A549 (cell line): ENCODE measurements around the gene RASL10B. TPM values are rescaled to one million over a fixed set of nuclear protein-coding genes. Genes with fewer than 3 reads are reported as not detected.

ENCODE experiments used
- ATAC-seq, 2 experiments: fragments of 200-7000 bp in 1 of 2; fragments of >200 bp in 1 of 2; cut with Nextera tagmentation in 1 of 2; cut with Tn5 transposase in 1 of 2; 3 replicates each; pipeline versions ENCODE4 v1.8.0 to v1.9.1; 2018 to 2020; ENCODE audit warnings: mild to moderate bottlenecking in 1 of 2, moderate library complexity in 1 of 2
- CTCF ChIA-PET: fragments of 300-600 bp; sonication (Branson Sonifier 250); formaldehyde crosslinking; extraction: SDS; loops from one replicate; lab custom pipeline; 2021; ENCODE audit warnings: antibody characterized with exemption, inconsistent platforms; lab: Yijun Ruan, JAX
- POLR2A ChIA-PET: fragments of 350-600 bp; formaldehyde crosslinking; extraction: SDS; loops from one replicate; lab custom pipeline; 2021; ENCODE audit warnings: antibody characterized with exemption, inconsistent platforms; lab: Yijun Ruan, JAX
- DNase-seq, 2 experiments: peaks; one replicate each; pipeline versions ENCODE4 v3.0.0 to v3.0.0-alpha.2; 2011 to 2016; ENCODE audit warnings: low read depth in 1 of 2, low spot score in 1 of 2
- FAIRE-seq: peaks from 2 replicates; lab custom pipeline; 2011; peaks lifted over from hg19 to GRCh38; lab: Jason Lieb, UNC
- H3K27ac ChIP-seq, 2 experiments: fragments of >200 bp; sonication (Bioruptor Twin); formaldehyde crosslinking; 3 replicates each; pipeline ENCODE4 v1.5.1; 2016 to 2017
- H3K4me1 ChIP-seq: fragments of >200 bp; sonication (Bioruptor Twin); formaldehyde crosslinking; 3 replicates; pipeline ENCODE4 v1.6.1; 2016
- H3K4me2 ChIP-seq: fragments of >200 bp; sonication (Bioruptor Twin); formaldehyde crosslinking; 3 replicates; pipeline ENCODE4 v1.6.1; 2016
- H3K4me3 ChIP-seq: fragments of >200 bp; sonication (Bioruptor Twin); formaldehyde crosslinking; 3 replicates; pipeline ENCODE4 v1.5.1; 2016
- H3K9me3 ChIP-seq: fragments of >200 bp; sonication (Bioruptor Twin); formaldehyde crosslinking; 3 replicates; pipeline ENCODE4 v1.6.1; 2016
- BHLHE40 ChIP-seq: IDR thresholded peaks from 2 replicates; pipeline ENCODE4 v1.6.1; 2012; ENCODE audit warnings: low read depth, low read length, inconsistent platforms
- E2F6 ChIP-seq: IDR thresholded peaks from 2 replicates; pipeline ENCODE4 v1.6.1; 2012; ENCODE audit warnings: low read depth, borderline replicate concordance
- EHF ChIP-seq: fragments of 250-450 bp; sonication (Bioruptor Pico); IDR thresholded peaks from 2 replicates; pipeline ENCODE4 v1.5.0; 2020; ENCODE audit warnings: mild to moderate bottlenecking
- EHMT2 ChIP-seq: fragments of 200-600 bp; sonication (generic); IDR thresholded peaks from 2 replicates; pipeline ENCODE4 v1.6.1; 2016; ENCODE audit warnings: antibody characterized with exemption, low read depth, mild to moderate bottlenecking, moderate library complexity
- EP300 ChIP-seq, 2 experiments: fragments of >200 bp; sonication (Bioruptor Twin); formaldehyde crosslinking; IDR thresholded peaks; 2 replicates in 1 of 2; 3 replicates in 1 of 2; pipeline ENCODE4 v1.6.1; 2016 to 2017
- FOSL2 ChIP-seq, 2 experiments: fragments of 450-650 bp in 1 of 2; fragments of >200 bp in 1 of 2; sonication (Bioruptor Twin) in 1 of 2; formaldehyde crosslinking; IDR thresholded peaks; 2 replicates each; pipeline versions ENCODE4 v1.5.0 to v1.6.1; 2016 to 2020; ENCODE audit warnings: mild to moderate bottlenecking in 1 of 2, moderate library complexity in 1 of 2
- HES2 ChIP-seq: fragments of >200 bp; sonication (Bioruptor Twin); formaldehyde crosslinking; IDR thresholded peaks from 2 replicates; pipeline ENCODE4 v1.6.1; 2016
- HEYL ChIP-seq: fragments of 250-450 bp; sonication (Bioruptor Pico); IDR thresholded peaks from 2 replicates; pipeline ENCODE4 v1.8.0; 2021; ENCODE audit warnings: mild to moderate bottlenecking, moderate library complexity
- HOXB13 ChIP-seq: fragments of 250-450 bp; sonication (Bioruptor Pico); IDR thresholded peaks from 2 replicates; pipeline ENCODE4 v1.5.0; 2020; ENCODE audit warnings: low read depth, mild to moderate bottlenecking, moderate library complexity
- HOXB5 ChIP-seq: fragments of 250-450 bp; sonication (Bioruptor Pico); IDR thresholded peaks from 2 replicates; pipeline ENCODE4 v1.5.0; 2020; ENCODE audit warnings: mild to moderate bottlenecking, moderate library complexity
- JUNB ChIP-seq: fragments of >200 bp; sonication (Bioruptor Twin); formaldehyde crosslinking; IDR thresholded peaks from 2 replicates; pipeline ENCODE4 v1.6.1; 2016
- KDM1A ChIP-seq: fragments of 200-600 bp; sonication (generic); IDR thresholded peaks from 2 replicates; pipeline ENCODE4 v1.6.1; 2016; ENCODE audit warnings: low read depth, mild to moderate bottlenecking
- MAFK ChIP-seq: fragments of 450-650 bp; IDR thresholded peaks from 2 replicates; pipeline ENCODE4 v1.6.1; 2014; ENCODE audit not compliant: partially characterized antibody
- NR3C1 ChIP-seq: fragments of >200 bp; sonication (Bioruptor Twin); formaldehyde crosslinking; IDR thresholded peaks from 3 replicates; pipeline ENCODE4 v1.6.1; 2017
- POLR2AphosphoS2 ChIP-seq: conservative IDR thresholded peaks from 2 replicates; pipeline ENCODE4 v1.6.1; 2012; ENCODE audit warnings: low read length, improper control_type of control experiment, inconsistent platforms
- RNF2 ChIP-seq: fragments of 200-600 bp; sonication (generic); IDR thresholded peaks from 2 replicates; pipeline ENCODE4 v1.6.1; 2016; ENCODE audit warnings: low read depth, mild to moderate bottlenecking, antibody characterized with exemption, moderate library complexity, borderline replicate concordance
- TFCP2L1 ChIP-seq: fragments of 250-450 bp; sonication (Bioruptor Pico); IDR thresholded peaks from 2 replicates; pipeline ENCODE4 v1.5.0; 2021; ENCODE audit warnings: mild to moderate bottlenecking
- ZSCAN20 ChIP-seq: fragments of 250-450 bp; sonication (Bioruptor Pico); IDR thresholded peaks from 2 replicates; pipeline ENCODE4 v1.8.0; 2022; ENCODE audit warnings: mild to moderate bottlenecking, moderate library complexity
- WGBS: methylation state at CpG from one replicate; pipeline ENCODE4 v1.1.6; 2017; ENCODE audit errors: missing lambda C conversion rate; 5-methylcytosine and 5-hydroxymethylcytosine counted together
- polyA plus RNA-seq, 4 experiments: library from polyadenylated mRNA; depleted of rRNA in 3 of 4; stranded (reverse); fragments of >200 nt; fragmentation: RNase III in 1 of 4; extraction: RNeasy Plus Mini Kit Qiagen cat#74134 plus additional on column Dnase treatment in 1 of 4; gene quantifications; 2 replicates in 3 of 4; 3 replicates in 1 of 4; pipeline ENCODE4 v1.2.3, GENCODE V29; 2011 to 2017
- TF ChIP-seq, protein P1 (sequence below): fragments of >200 bp; sonication (Bioruptor Twin); formaldehyde crosslinking; IDR thresholded peaks from 3 replicates; pipeline ENCODE4 v1.6.1; 2016
- TF ChIP-seq, protein P2 (sequence below): fragments of 150-350 bp; IDR thresholded peaks from 2 replicates; pipeline ENCODE4 v1.6.1; 2014; ENCODE audit warnings: low read depth, mild to moderate bottlenecking, low read length
- TF ChIP-seq, protein P3 (sequence below): IDR thresholded peaks from 2 replicates; pipeline ENCODE4 v1.6.1; 2012

Gene RASL10B
- polyA plus RNA-seq, 2 of the 4 experiments (the other 2 are of a cell fraction): 0.05 to 0.26 TPM

- WGBS: 39% methylated on average over 64 of the region's 73 CpGs
- CTCF ChIA-PET: interaction anchor here (4.1 to 34.8 kb wide), 4 partner anchors 4 to 129 kb away, joined by 29 to 1116 read pairs (median 377); partner anchors contain the start of genes C17orf50, GAS2L2 and RASL10B
- POLR2A ChIA-PET: no interaction called here
Observed at GRCh38 chr17:35740997-35741931, 9.8 kb downstream of the RASL10B start.

GRCh38 chr17:35742496-35742895 lies 11.1 kb downstream of the RASL10B start:
- FAIRE-seq (no peak), ATAC-seq (no peak), DNase-seq (no peak)
- ChIA-PET POLR2A (no interaction called here), CTCF (interaction anchor here (0.6 to 34.8 kb wide), 5 partner anchors 3 to 130 kb away, joined by 3 to 1116 read pairs (median 377); partner anchors contain the start of genes C17orf50, GAS2L2 and RASL10B)
- Histone ChIP-seq H3K9me3 (no peaks in the 10 kb centered on the region), H3K4me2 (no peak overlapping the region), H3K27ac (no peak overlapping the region), H3K4me3 (no peak overlapping the region), H3K4me1 (peaks cover 6% of the 10 kb centered on the region; the same call in 1 of the 3 replicates)
- no peak for TF ChIP-seq NR3C1
- no peak for TF ChIP-seq BHLHE40
- TF ChIP-seq KDM1A: no peak
- TF ChIP-seq EHF (CRISPR knock-in tag): no peak
- TF ChIP-seq HOXB13: no peak
- TF ChIP-seq JUNB: no peak
- no peak for TF ChIP-seq HES2
- no peak for TF ChIP-seq FOSL2 (IDR thresholded peaks at IDR 0.05)
- no peak for TF ChIP-seq FOSL2 (CRISPR knock-in tag; IDR thresholded peaks at IDR 0.05)
- TF ChIP-seq, protein P1, sequence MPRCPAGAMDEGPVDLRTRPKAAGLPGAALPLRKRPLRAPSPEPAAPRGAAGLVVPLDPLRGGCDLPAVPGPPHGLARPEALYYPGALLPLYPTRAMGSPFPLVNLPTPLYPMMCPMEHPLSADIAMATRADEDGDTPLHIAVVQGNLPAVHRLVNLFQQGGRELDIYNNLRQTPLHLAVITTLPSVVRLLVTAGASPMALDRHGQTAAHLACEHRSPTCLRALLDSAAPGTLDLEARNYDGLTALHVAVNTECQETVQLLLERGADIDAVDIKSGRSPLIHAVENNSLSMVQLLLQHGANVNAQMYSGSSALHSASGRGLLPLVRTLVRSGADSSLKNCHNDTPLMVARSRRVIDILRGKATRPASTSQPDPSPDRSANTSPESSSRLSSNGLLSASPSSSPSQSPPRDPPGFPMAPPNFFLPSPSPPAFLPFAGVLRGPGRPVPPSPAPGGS: no peak
- no peak for TF ChIP-seq MAFK
- no peak for TF ChIP-seq EP300 (IDR thresholded peaks at IDR 0.05)
- TF ChIP-seq TFCP2L1 (CRISPR knock-in tag): no peak
- no peak for TF ChIP-seq ZSCAN20 (CRISPR knock-in tag)
- TF ChIP-seq, protein P2, sequence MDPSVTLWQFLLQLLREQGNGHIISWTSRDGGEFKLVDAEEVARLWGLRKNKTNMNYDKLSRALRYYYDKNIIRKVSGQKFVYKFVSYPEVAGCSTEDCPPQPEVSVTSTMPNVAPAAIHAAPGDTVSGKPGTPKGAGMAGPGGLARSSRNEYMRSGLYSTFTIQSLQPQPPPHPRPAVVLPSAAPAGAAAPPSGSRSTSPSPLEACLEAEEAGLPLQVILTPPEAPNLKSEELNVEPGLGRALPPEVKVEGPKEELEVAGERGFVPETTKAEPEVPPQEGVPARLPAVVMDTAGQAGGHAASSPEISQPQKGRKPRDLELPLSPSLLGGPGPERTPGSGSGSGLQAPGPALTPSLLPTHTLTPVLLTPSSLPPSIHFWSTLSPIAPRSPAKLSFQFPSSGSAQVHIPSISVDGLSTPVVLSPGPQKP: no peak
- TF ChIP-seq RNF2: no peak
- no peak for TF ChIP-seq HOXB5 (CRISPR knock-in tag)
- no peak for TF ChIP-seq EHMT2
- TF ChIP-seq POLR2AphosphoS2: no peak
- no peak for TF ChIP-seq HEYL (CRISPR knock-in tag)
- 49% methylated on average over 7 of the region's 7 CpGs for WGBS

More at GRCh38 chr17:35740997-35741931, 9.8 kb downstream of the RASL10B start:
- Histone ChIP-seq H3K4me2 (peak overlapping the region; percentile 89), H3K4me3 (peak overlapping the region; percentile 39), H3K9me3 (no peaks in the 10 kb centered on the region), H3K27ac (no peak overlapping the region), H3K4me1 (peaks cover 6% of the 10 kb centered on the region; the same call in 1 of the 3 replicates)
- ATAC-seq (peak; percentile 54 to 67), FAIRE-seq (no peak), DNase-seq (no peak)
- no peak for TF ChIP-seq KDM1A
- TF ChIP-seq E2F6: peak; percentile 74
- TF ChIP-seq, protein P3, sequence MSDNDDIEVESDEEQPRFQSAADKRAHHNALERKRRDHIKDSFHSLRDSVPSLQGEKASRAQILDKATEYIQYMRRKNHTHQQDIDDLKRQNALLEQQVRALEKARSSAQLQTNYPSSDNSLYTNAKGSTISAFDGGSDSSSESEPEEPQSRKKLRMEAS: peak; percentile 80
